CD4-positive, alpha-beta memory T cell (primary cell): ENCODE data around the gene TBC1D14. TPM values are rescaled to one million over a fixed set of nuclear protein-coding genes. Genes with fewer than 3 reads are reported as not detected.

ENCODE experiments used
- CTCF ChIA-PET: fragments of 350-600 bp; sonication (Branson Sonifier 250); formaldehyde crosslinking; loops from one replicate; lab custom pipeline; 2021; ENCODE audit warnings: inconsistent platforms; ENCODE audit not compliant: partially characterized antibody; lab: Charles Lee
- POLR2A ChIA-PET: fragments of 350-600 bp; sonication (Branson Sonifier 250); formaldehyde crosslinking; loops from one replicate; lab custom pipeline; 2021; ENCODE audit not compliant: partially characterized antibody; lab: Charles Lee
- DNase-seq, 5 donors: peaks; one replicate each; pipeline versions ENCODE4 v3.0.0 to v3.0.0-alpha.2; 2020 to 2022; ENCODE audit warnings: mixed read lengths in 1 of 5
- H3K27ac ChIP-seq: one replicate; pipeline ENCODE4 v1.7.0; 2013; ENCODE audit warnings: low read depth, low read length
- H3K27me3 ChIP-seq: 2 replicates; pipeline ENCODE4 v1.7.0; 2013; ENCODE audit warnings: mild to moderate bottlenecking, low read length, moderate library complexity; ENCODE audit not compliant: insufficient read depth
- H3K36me3 ChIP-seq: 2 replicates; pipeline ENCODE4 v1.7.0; 2013; ENCODE audit warnings: mild to moderate bottlenecking, low read length, moderate library complexity; ENCODE audit not compliant: insufficient read depth
- H3K4me1 ChIP-seq: 2 replicates; pipeline ENCODE4 v1.7.0; 2013; ENCODE audit warnings: mild to moderate bottlenecking, low read length, moderate library complexity; ENCODE audit not compliant: insufficient read depth
- H3K4me3 ChIP-seq, 2 donors: one replicate each; pipeline ENCODE4 v1.7.0; 2013; ENCODE audit warnings: low read length in 2 of 2, mild to moderate bottlenecking in 1 of 2
- H3K9me3 ChIP-seq, 2 donors: one replicate each; pipeline ENCODE4 v1.7.0; 2013; ENCODE audit warnings: low read length in 2 of 2, control low read depth in 1 of 2; ENCODE audit not compliant: control insufficient read depth in 1 of 2
- H3K27ac Mint-ChIP-seq, 7 donors: one replicate each; pipeline ENCODE4 v1.8.0; 2020 to 2021; ENCODE audit warnings: mixed read lengths in 7 of 7, mild to moderate bottlenecking in 6 of 7, inconsistent platforms in 3 of 7, moderate library complexity in 3 of 7
- H3K27me3 Mint-ChIP-seq, 2 donors: one replicate each; pipeline ENCODE4 v1.8.0; 2020 to 2021; ENCODE audit warnings: mixed read lengths in 2 of 2
- H3K36me3 Mint-ChIP-seq, 2 donors: one replicate each; pipeline ENCODE4 v1.8.0; 2020 to 2021; ENCODE audit warnings: mixed read lengths in 2 of 2, inconsistent platforms in 1 of 2, mild to moderate bottlenecking in 1 of 2
- H3K4me1 Mint-ChIP-seq, 4 donors: one replicate each; pipeline ENCODE4 v1.8.0; 2020 to 2021; ENCODE audit warnings: mixed read lengths in 4 of 4, mild to moderate bottlenecking in 1 of 4
- H3K4me3 Mint-ChIP-seq, 8 donors: one replicate each; pipeline ENCODE4 v1.8.0; 2020 to 2021; ENCODE audit warnings: mixed read lengths in 8 of 8, mild to moderate bottlenecking in 7 of 8, moderate library complexity in 6 of 8, inconsistent platforms in 3 of 8
- H3K9me3 Mint-ChIP-seq, 8 donors: one replicate each; pipeline ENCODE4 v1.8.0; 2020 to 2021; ENCODE audit warnings: mixed read lengths in 8 of 8, mild to moderate bottlenecking in 5 of 8, inconsistent platforms in 3 of 8, moderate library complexity in 1 of 8
- intact Hi-C: fragments of 100-400 bp; cut with micrococcal nuclease; formaldehyde crosslinking; loops from one replicate; pipeline ENCODE4 v1.15.1; 2023
- polyA plus RNA-seq, 2 donors: library from polyadenylated mRNA; unstranded; fragments of 300-500 nt; fragmentation: Illumina TruSeq; gene quantifications; one replicate each; pipeline ENCODE4 v1.2.3, GENCODE V29; 2021
- total RNA-seq, 2 experiments: library from RNA; stranded (reverse); gene quantifications; one replicate each; pipeline ENCODE4 v1.2.3, GENCODE V29; 2021

Gene TBC1D14
- total and polyA plus RNA-seq, 4 experiments from 2014 or later, result 40.7 to 80.7 (median 63.0) TPM

- Histone ChIP-seq H3K36me3 (peaks cover 48% of the 10 kb centered on the region), H3K27me3 (no peaks in the 10 kb centered on the region), H3K4me3 (no peak overlapping the region), H3K27ac (no peak overlapping the region), H3K9me3 (no peaks in the 10 kb centered on the region), H3K4me1 (no peaks in the 10 kb centered on the region)
- H3K27ac Mint-ChIP-seq, result no peak overlapping the region
- no peaks in the 10 kb centered on the region for H3K9me3 Mint-ChIP-seq
- POLR2A ChIA-PET, result no interaction called here
- H3K36me3 Mint-ChIP-seq, result peaks cover 32 to 74% of the 10 kb centered on the region in 2 donors
- no peak overlapping the region for H3K4me3 Mint-ChIP-seq
- H3K27me3 Mint-ChIP-seq, result no peaks in the 10 kb centered on the region
- no peak for DNase-seq
- CTCF ChIA-PET, result no interaction called here
- H3K4me1 Mint-ChIP-seq, result peaks cover 0 to 4% (median under 1%) of the 10 kb centered on the region in 4 donors
- intact Hi-C loops, result no loop called here
Measured at GRCh38 chr4:7025040-7025602, 115.5 kb downstream of the TBC1D14 start.

GRCh38 chr4:7026107-7026506 is 116.5 kb downstream of the TBC1D14 start:
- H3K9me3 ChIP-seq, result no peaks in the 10 kb centered on the region
- POLR2A ChIA-PET, result no interaction called here
- no peak overlapping the region for H3K4me3 ChIP-seq
- Mint-ChIP-seq H3K36me3 (peaks cover 42 to 74% of the 10 kb centered on the region in 2 donors), H3K27me3 (no peaks in the 10 kb centered on the region), H3K4me1 (peaks cover 0 to 1% (median under 1%) of the 10 kb centered on the region in 4 donors), H3K27ac (peak overlapping the region in 2 of 7 donors; percentile 23 to 57), H3K9me3 (no peaks in the 10 kb centered on the region), H3K4me3 (no peak overlapping the region)
- no peak for DNase-seq
- H3K27ac ChIP-seq, result no peak overlapping the region
- intact Hi-C loops, result no loop called here
- no peaks in the 10 kb centered on the region for H3K4me1 ChIP-seq
- peaks cover 52% of the 10 kb centered on the region for H3K36me3 ChIP-seq
- H3K27me3 ChIP-seq, result no peaks in the 10 kb centered on the region
- CTCF ChIA-PET, result interaction anchor here (0.9 kb wide), 1 partner anchor 69 kb away, joined by 4 read pairs; no protein-coding TSS in a partner anchor

GRCh38 chr4:7027284-7027683 is 117.7 kb downstream of the TBC1D14 start:
- Histone ChIP-seq H3K4me1 (no peaks in the 10 kb centered on the region), H3K27me3 (no peaks in the 10 kb centered on the region), H3K36me3 (peaks cover 64% of the 10 kb centered on the region), H3K4me3 (no peak overlapping the region), H3K27ac (no peak overlapping the region), H3K9me3 (no peaks in the 10 kb centered on the region)
- peak overlapping the region in 1 of 7 donors; percentile 87 for H3K27ac Mint-ChIP-seq
- POLR2A ChIA-PET, result no interaction called here
- CTCF ChIA-PET, result no interaction called here
- DNase-seq, result no peak
- H3K9me3 Mint-ChIP-seq, result no peaks in the 10 kb centered on the region
- H3K36me3 Mint-ChIP-seq, result peaks cover 46 to 77% of the 10 kb centered on the region in 2 donors
- H3K4me1 Mint-ChIP-seq, result peaks cover 0 to 1% (median 0%) of the 10 kb centered on the region in 4 donors
- H3K4me3 Mint-ChIP-seq, result no peak overlapping the region
- no peaks in the 10 kb centered on the region for H3K27me3 Mint-ChIP-seq
- intact Hi-C loops, result no loop called here

- no peak overlapping the region for H3K4me3 Mint-ChIP-seq
- no peak for DNase-seq
- Histone ChIP-seq H3K4me1 (no peaks in the 10 kb centered on the region), H3K27me3 (no peaks in the 10 kb centered on the region), H3K27ac (no peak overlapping the region), H3K9me3 (no peaks in the 10 kb centered on the region), H3K4me3 (no peak overlapping the region), H3K36me3 (peaks cover 68% of the 10 kb centered on the region)
- H3K27ac Mint-ChIP-seq, result peak overlapping the region in 1 of 7 donors; percentile 14
- no peaks in the 10 kb centered on the region for H3K27me3 Mint-ChIP-seq
- intact Hi-C loops, result no loop called here
- no peaks in the 10 kb centered on the region for H3K4me1 Mint-ChIP-seq
- peaks cover 47 to 79% of the 10 kb centered on the region in 2 donors for H3K36me3 Mint-ChIP-seq
- POLR2A ChIA-PET, result no interaction called here
- no peaks in the 10 kb centered on the region for H3K9me3 Mint-ChIP-seq
- CTCF ChIA-PET, result no interaction called here
Measured at GRCh38 chr4:7027913-7028312, 118.3 kb downstream of the TBC1D14 start.

GRCh38 chr4:7029212-7029611 is 119.6 kb downstream of the TBC1D14 start:
- CTCF ChIA-PET, result no interaction called here
- Mint-ChIP-seq H3K4me1 (no peaks in the 10 kb centered on the region), H3K27ac (peak overlapping the region in 2 of 7 donors; percentile 42 to 73), H3K4me3 (no peak overlapping the region), H3K9me3 (no peaks in the 10 kb centered on the region), H3K27me3 (no peaks in the 10 kb centered on the region), H3K36me3 (peaks cover 47 to 70% of the 10 kb centered on the region in 2 donors)
- Histone ChIP-seq H3K36me3 (peaks cover 56% of the 10 kb centered on the region), H3K27ac (no peak overlapping the region), H3K9me3 (no peaks in the 10 kb centered on the region), H3K27me3 (no peaks in the 10 kb centered on the region), H3K4me3 (no peak overlapping the region), H3K4me1 (no peaks in the 10 kb centered on the region)
- no peak for DNase-seq
- POLR2A ChIA-PET, result no interaction called here
- intact Hi-C loops, result no loop called here

- intact Hi-C loops, result no loop called here
- DNase-seq, result no peak
- H3K4me3 Mint-ChIP-seq, result no peak overlapping the region
- no peak overlapping the region for H3K27ac Mint-ChIP-seq
- no peak overlapping the region for H3K4me3 ChIP-seq
- no peaks in the 10 kb centered on the region for H3K27me3 ChIP-seq
- H3K36me3 Mint-ChIP-seq, result peaks cover 40 to 63% of the 10 kb centered on the region in 2 donors
- ChIA-PET CTCF (interaction anchor here (2.9 kb wide), 1 partner anchor 41 kb away, joined by 8 read pairs; no protein-coding TSS in a partner anchor), POLR2A (no interaction called here)
- no peaks in the 10 kb centered on the region for H3K4me1 ChIP-seq
- no peaks in the 10 kb centered on the region for H3K27me3 Mint-ChIP-seq
- H3K36me3 ChIP-seq, result peaks cover 51% of the 10 kb centered on the region
- H3K9me3 ChIP-seq, result no peaks in the 10 kb centered on the region
- H3K4me1 Mint-ChIP-seq, result no peaks in the 10 kb centered on the region
- no peak overlapping the region for H3K27ac ChIP-seq
- no peaks in the 10 kb centered on the region for H3K9me3 Mint-ChIP-seq
Measured at GRCh38 chr4:7029921-7030320, 120.3 kb downstream of the TBC1D14 start.

- POLR2A ChIA-PET, result interaction anchor here (1.0 kb wide), 1 partner anchor 36 kb away, joined by 3 read pairs; no protein-coding TSS in a partner anchor
- Mint-ChIP-seq H3K4me3 (no peak overlapping the region), H3K36me3 (peaks cover 35 to 56% of the 10 kb centered on the region in 2 donors), H3K27ac (peak overlapping the region in 2 of 7 donors; percentile 17 to 80), H3K4me1 (no peaks in the 10 kb centered on the region), H3K27me3 (no peaks in the 10 kb centered on the region), H3K9me3 (no peaks in the 10 kb centered on the region)
- H3K27ac ChIP-seq, result no peak overlapping the region
- intact Hi-C loops, result no loop called here
- CTCF ChIA-PET, result interaction anchor here (1.8 to 2.9 kb wide), 2 partner anchors 10 to 40 kb away, joined by 5 to 8 read pairs; no protein-coding TSS in a partner anchor
- H3K27me3 ChIP-seq, result no peaks in the 10 kb centered on the region
- H3K4me3 ChIP-seq, result no peak overlapping the region
- no peaks in the 10 kb centered on the region for H3K9me3 ChIP-seq
- no peaks in the 10 kb centered on the region for H3K4me1 ChIP-seq
- peaks cover 43% of the 10 kb centered on the region for H3K36me3 ChIP-seq
- no peak for DNase-seq
Measured at GRCh38 chr4:7030856-7031255, 121.2 kb downstream of the TBC1D14 start.
